ENCODE data around the gene JADE1.

JADE1 gene

GRCh38 chr4:128810871-128811570, 1.5 kb downstream of the JADE1 start:
- DNase-seq = peak; percentile 85

- peak; percentile 88 for DNase-seq
Measured at GRCh38 chr4:128811571-128812441, 2.3 kb downstream of the JADE1 start.

- peak; percentile 38 for DNase-seq
Measured at GRCh38 chr4:128812442-128813235, 3.1 kb downstream of the JADE1 start.

- DNase-seq = no peak
Measured at GRCh38 chr4:128813965-128814364, 4.5 kb downstream of the JADE1 start.

GRCh38 chr4:128818442-128818841, 8.9 kb downstream of the JADE1 start:
- DNase-seq = no peak

- DNase-seq = no peak
Measured at GRCh38 chr4:128819082-128819742, 9.7 kb downstream of the JADE1 start.

- DNase-seq = no peak
Measured at GRCh38 chr4:128820671-128821070, 11.2 kb downstream of the JADE1 start.

GRCh38 chr4:128821151-128821550, 11.7 kb downstream of the JADE1 start:
- no peak for DNase-seq

GRCh38 chr4:128823025-128823661, 13.6 kb downstream of the JADE1 start:
- DNase-seq = no peak

GRCh38 chr4:128825226-128825625, 15.7 kb downstream of the JADE1 start:
- no peak for DNase-seq

GRCh38 chr4:128827296-128827695, 17.8 kb downstream of the JADE1 start:
- DNase-seq = no peak

- DNase-seq = no peak
Measured at GRCh38 chr4:128830906-128831503, 21.5 kb downstream of the JADE1 start.

GRCh38 chr4:128831531-128832242, 22.2 kb downstream of the JADE1 start:
- DNase-seq = no peak

- DNase-seq = no peak
Measured at GRCh38 chr4:128832243-128832625, 22.7 kb downstream of the JADE1 start.

- DNase-seq = no peak
Measured at GRCh38 chr4:128835498-128836222, 26.2 kb downstream of the JADE1 start.

- DNase-seq = no peak
Measured at GRCh38 chr4:128837198-128837597, 27.7 kb downstream of the JADE1 start.

GRCh38 chr4:128837679-128838078, 28.2 kb downstream of the JADE1 start:
- DNase-seq = no peak

GRCh38 chr4:128840711-128841318, 31.3 kb downstream of the JADE1 start:
- no peak for DNase-seq

- no peak for DNase-seq
Measured at GRCh38 chr4:128841402-128841801, 31.9 kb downstream of the JADE1 start.

- no peak for DNase-seq
Measured at GRCh38 chr4:128844931-128845330, 35.4 kb downstream of the JADE1 start.
